ENCODE measurements around the gene NRG2. TPM values are rescaled to one million over a fixed set of nuclear protein-coding genes. Genes with fewer than 3 reads are reported as not detected.

NRG2 gene
- total and polyA plus RNA-seq, 2 of the 4 experiments (the other 2 are of a cell fraction), result 0.18 TPM; not detected in 1

GRCh38 chr5:140075371-140075770 lies 32.3 kb upstream of the NRG2 start:
- TF ChIP-seq POLR2A (IDR thresholded peaks at IDR 0.05; ENCODE audit: low read depth, low read length), result no peak
- peak; percentile 45 for TF ChIP-seq CTCF (conservative IDR thresholded peaks at IDR 0.05; ENCODE audit: low read depth, low read length)
- no peak for TF ChIP-seq FOS (IDR thresholded peaks at IDR 0.05; ENCODE audit: low read depth, low read length)
- TF ChIP-seq SMC3 (IDR thresholded peaks at IDR 0.05; ENCODE audit: low read depth, low read length), result peak; percentile 36; the same call in 1 of the 2 replicates
- TF ChIP-seq USF2 (IDR thresholded peaks at IDR 0.05; ENCODE audit: low read depth, low read length), result no peak
- TF ChIP-seq MAZ (IDR thresholded peaks at IDR 0.05; ENCODE audit: borderline replicate concordance, low read depth, low read length), result no peak
- no peak for TF ChIP-seq ELK1 (IDR thresholded peaks at IDR 0.05; ENCODE audit: borderline replicate concordance, low read depth, low read length)
- peak; percentile 48 for TF ChIP-seq RAD21 (IDR thresholded peaks at IDR 0.05; ENCODE audit: low read length)
- TF ChIP-seq MXI1 (IDR thresholded peaks at IDR 0.05; ENCODE audit: borderline replicate concordance, low read depth, low read length), result no peak
- TF ChIP-seq NFE2L2 (IDR thresholded peaks at IDR 0.05; ENCODE audit: low read depth, low read length), result no peak
- no peak for TF ChIP-seq CEBPB (IDR thresholded peaks at IDR 0.05; ENCODE audit: low read depth, low read length)
- no peak for TF ChIP-seq MAFK (IDR thresholded peaks at IDR 0.05; ENCODE audit: low read depth, low read length)
- TF ChIP-seq CHD1 (IDR thresholded peaks at IDR 0.05; ENCODE audit: low read depth, low read length), result no peak
- no peak for TF ChIP-seq RFX5 (IDR thresholded peaks at IDR 0.05; ENCODE audit: low read depth, low read length)
- no peak for TF ChIP-seq RCOR1 (IDR thresholded peaks at IDR 0.05; ENCODE audit: insufficient replicate concordance, low read length)
- TF ChIP-seq BHLHE40 (IDR thresholded peaks at IDR 0.05; ENCODE audit: low read depth, low read length), result no peak
- in situ Hi-C loops (cut with MboI; ENCODE audit: low sequenced_read_pairs) (no loop called here), intact Hi-C loops (cut with micrococcal nuclease) (loop anchor here (1.0 to 10.0 kb wide), 2 partner anchors 69 to 279 kb away; no protein-coding TSS in a partner anchor), dilution Hi-C loops (cut with HindIII; ENCODE audit: low sequenced_read_pairs, unreplicated experiment) (no loop called here)
- no peak overlapping the region for H4K5ac ChIP-seq (ENCODE audit: low read depth, low read length)
- H3K4me1 ChIP-seq (ENCODE audit: control insufficient read depth, insufficient read depth, low read length), result no peaks in the 10 kb centered on the region
- no peak overlapping the region for H2BK15ac ChIP-seq (ENCODE audit: low read depth, low read length)
- no peak overlapping the region for H3K27ac ChIP-seq (ENCODE audit: insufficient read depth, low read length)
- no peak overlapping the region for H2BK120ac ChIP-seq (ENCODE audit: low read depth, low read length)
- H2AK5ac ChIP-seq (ENCODE audit: low read depth, low read length), result no peak overlapping the region
- no peaks in the 10 kb centered on the region for H3K9me1 ChIP-seq (ENCODE audit: insufficient read depth, low read length)
- no peaks in the 10 kb centered on the region for H3K36me3 ChIP-seq (ENCODE audit: control insufficient read depth, insufficient read depth, low read length)
- DNase-seq, result peak; percentile 23
- H3K23ac ChIP-seq (ENCODE audit: low read depth, low read length), result no peak overlapping the region
- H3K14ac ChIP-seq (replicated peaks; ENCODE audit: low read depth, low read length), result no peak overlapping the region
- no peak overlapping the region for H2AK9ac ChIP-seq (replicated peaks; ENCODE audit: low read depth, low read length, poor library complexity)
- H3K27me3 ChIP-seq (ENCODE audit: control insufficient read depth, insufficient read depth, low read length), result peaks cover 14% of the 10 kb centered on the region
- no peak overlapping the region for H3K18ac ChIP-seq (ENCODE audit: low read depth, low read length)
- CTCF ChIA-PET, result interaction anchor here (0.6 to 1.9 kb wide), 5 partner anchors 27 to 100 kb away, joined by 3 to 6 read pairs (median 3); no protein-coding TSS in a partner anchor
- H3K9ac ChIP-seq (ENCODE audit: low read depth, low read length), result no peak overlapping the region
- POLR2A ChIA-PET (ENCODE audit: unreplicated experiment), result no interaction called here
- ATAC-seq (ENCODE audit: low read depth), result peak; percentile 54; the same call in 1 of the 2 replicates
- no TSS peak for BruUV-seq (replicated peaks)
- no peak overlapping the region for H3K4ac ChIP-seq (ENCODE audit: low read depth, low read length)
- H2BK20ac ChIP-seq (ENCODE audit: low read depth, low read length), result no peak overlapping the region
- no peaks in the 10 kb centered on the region for H3K79me1 ChIP-seq (ENCODE audit: low read depth in 1 of 2, low read length in 2 of 2)
- H3K4me3 ChIP-seq (ENCODE audit: insufficient read depth, low read depth, low read length), result no peak overlapping the region
- H4K91ac ChIP-seq (ENCODE audit: insufficient read depth, low read depth, low read length), result no peak overlapping the region
- H3K9me3 ChIP-seq (ENCODE audit: control insufficient read depth, insufficient read depth, low read length), result no peaks in the 10 kb centered on the region
- no peak overlapping the region for H2BK5ac ChIP-seq (ENCODE audit: low read depth, low read length, poor library complexity, severe bottlenecking)
- no peaks in the 10 kb centered on the region for H4K20me1 ChIP-seq (ENCODE audit: insufficient read depth, low read length)
- no peak overlapping the region for H3K4me2 ChIP-seq (ENCODE audit: low read depth, low read length)
- no peak overlapping the region for H3K56ac ChIP-seq (ENCODE audit: extremely low read depth, insufficient read depth, low read length)
- no peak overlapping the region for H4K8ac ChIP-seq (ENCODE audit: low read depth in 2 of 2, low read length in 2 of 2)
- no peak overlapping the region for H2AFZ ChIP-seq (replicated peaks; ENCODE audit: low read length, poor library complexity)
- WGBS, 2 experiments (ENCODE audit: extremely low coverage in 2 of 2, insufficient read length in 1 of 2), result no CpG with 5 or more reads among the region's 2 CpGs

Measured in IMR-90 (cell line).